ENCODE data around the gene TMEM238.

The TMEM238 gene

DNA sequence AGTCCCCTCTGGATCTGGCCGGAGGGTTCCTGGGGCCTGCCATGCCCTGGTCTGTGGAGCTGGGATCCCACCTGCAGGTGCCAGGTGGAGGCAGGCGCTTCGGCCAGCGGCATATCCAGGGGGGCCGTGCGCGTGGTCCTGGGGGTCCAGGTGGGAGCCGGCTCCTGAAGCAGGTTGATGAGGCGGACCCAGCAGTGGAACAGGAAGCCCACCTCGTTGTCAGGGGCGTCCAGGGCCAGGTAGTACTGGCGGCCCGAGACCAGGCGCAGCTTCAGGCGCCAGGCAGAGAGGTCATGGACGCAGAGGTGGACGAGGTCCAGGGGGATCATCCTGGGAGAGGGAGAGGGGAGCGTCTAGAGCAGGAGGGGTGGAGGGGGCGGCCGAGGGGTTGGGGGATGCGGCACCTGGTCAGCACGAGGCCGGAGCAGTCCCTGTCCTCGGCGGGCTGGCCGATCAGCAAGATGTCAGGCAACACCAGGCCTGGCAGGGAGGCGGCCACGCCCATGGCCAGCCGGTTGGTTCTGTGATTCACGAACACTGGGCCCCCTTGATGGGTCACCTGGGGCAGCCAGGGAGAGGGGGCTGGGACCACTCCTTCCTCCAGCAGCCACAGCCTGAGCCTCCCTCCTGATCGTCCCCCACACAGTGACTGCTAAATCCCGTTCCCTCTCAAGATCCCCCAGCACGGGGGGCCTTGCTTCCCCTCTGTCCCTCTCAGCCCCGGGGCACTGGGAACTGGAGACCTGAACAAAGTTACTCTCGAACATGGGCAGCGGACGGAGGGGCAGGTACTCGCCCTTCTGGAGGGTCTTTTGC lies 21.7 kb downstream of the TMEM238 start:
- H3K79me2 ChIP-seq (ENCODE audit: insufficient read depth, low read length) = no peaks in the 10 kb centered on the region
- no peaks in the 10 kb centered on the region for H3K36me3 ChIP-seq (ENCODE audit: low read length)
- H3K4me3 ChIP-seq (ENCODE audit: insufficient read depth, low read length, poor library complexity, severe bottlenecking) = no peak overlapping the region
- H4K20me1 ChIP-seq (ENCODE audit: low read depth, low read length) = no peaks in the 10 kb centered on the region
- H3K4me2 ChIP-seq (ENCODE audit: low read depth, low read length, poor library complexity, severe bottlenecking) = no peak overlapping the region
- no peak overlapping the region for H2AFZ ChIP-seq (ENCODE audit: low read depth, low read length, severe bottlenecking)
- no peaks in the 10 kb centered on the region for H3K9me2 ChIP-seq (replicated peaks; ENCODE audit: insufficient read depth, low read length)
- H3K9ac ChIP-seq (ENCODE audit: low read length) = no peak overlapping the region
- TF ChIP-seq, protein P1, sequence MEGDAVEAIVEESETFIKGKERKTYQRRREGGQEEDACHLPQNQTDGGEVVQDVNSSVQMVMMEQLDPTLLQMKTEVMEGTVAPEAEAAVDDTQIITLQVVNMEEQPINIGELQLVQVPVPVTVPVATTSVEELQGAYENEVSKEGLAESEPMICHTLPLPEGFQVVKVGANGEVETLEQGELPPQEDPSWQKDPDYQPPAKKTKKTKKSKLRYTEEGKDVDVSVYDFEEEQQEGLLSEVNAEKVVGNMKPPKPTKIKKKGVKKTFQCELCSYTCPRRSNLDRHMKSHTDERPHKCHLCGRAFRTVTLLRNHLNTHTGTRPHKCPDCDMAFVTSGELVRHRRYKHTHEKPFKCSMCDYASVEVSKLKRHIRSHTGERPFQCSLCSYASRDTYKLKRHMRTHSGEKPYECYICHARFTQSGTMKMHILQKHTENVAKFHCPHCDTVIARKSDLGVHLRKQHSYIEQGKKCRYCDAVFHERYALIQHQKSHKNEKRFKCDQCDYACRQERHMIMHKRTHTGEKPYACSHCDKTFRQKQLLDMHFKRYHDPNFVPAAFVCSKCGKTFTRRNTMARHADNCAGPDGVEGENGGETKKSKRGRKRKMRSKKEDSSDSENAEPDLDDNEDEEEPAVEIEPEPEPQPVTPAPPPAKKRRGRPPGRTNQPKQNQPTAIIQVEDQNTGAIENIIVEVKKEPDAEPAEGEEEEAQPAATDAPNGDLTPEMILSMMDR (IDR thresholded peaks at IDR 0.05; ENCODE audit: insufficient read depth, low read length, poor library complexity, severe bottlenecking) = no peak
- no peak for TF ChIP-seq EZH2phosphoT487 (conservative IDR thresholded peaks at IDR 0.05; ENCODE audit: low read length)
- no peak overlapping the region for H3K27ac ChIP-seq (ENCODE audit: low read depth, low read length)
- H3F3A ChIP-seq (ENCODE audit: insufficient read depth) = no peaks in the 10 kb centered on the region
- no peaks in the 10 kb centered on the region for H3K9me3 ChIP-seq (ENCODE audit: insufficient read depth, low read length)
- H3K27me3 ChIP-seq (ENCODE audit: low read length) = no peaks in the 10 kb centered on the region

DNA sequence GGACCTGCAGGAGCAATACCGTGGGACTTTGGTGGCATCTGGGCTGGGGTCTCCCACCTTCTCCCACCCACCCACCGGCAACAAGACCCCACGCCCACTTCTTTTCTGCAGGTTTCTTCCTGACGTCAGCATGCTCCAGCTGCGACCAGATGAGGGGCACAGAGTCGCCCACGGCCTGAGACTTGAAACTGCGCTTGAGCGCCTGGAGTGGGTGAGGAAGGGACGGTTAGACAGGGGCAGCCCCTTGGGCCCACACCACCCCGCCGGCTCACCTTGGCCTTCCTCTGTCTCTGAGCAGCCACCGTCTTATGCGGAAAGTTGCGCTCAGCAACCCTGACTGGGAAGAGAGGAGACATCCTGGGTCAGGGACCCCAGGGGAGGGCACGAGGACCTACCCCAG lies 23.2 kb downstream of the TMEM238 start:
- Histone ChIP-seq H3K27me3 (ENCODE audit: low read length) (no peaks in the 10 kb centered on the region), H2AFZ (ENCODE audit: low read depth, low read length, severe bottlenecking) (no peak overlapping the region), H3K79me2 (ENCODE audit: insufficient read depth, low read length) (no peaks in the 10 kb centered on the region), H3K4me3 (ENCODE audit: insufficient read depth, low read length, poor library complexity, severe bottlenecking) (no peak overlapping the region), H3K9me3 (ENCODE audit: insufficient read depth, low read length) (no peaks in the 10 kb centered on the region), H3K9ac (ENCODE audit: low read length) (no peak overlapping the region), H3K27ac (ENCODE audit: low read depth, low read length) (no peak overlapping the region), H3K36me3 (ENCODE audit: low read length) (no peaks in the 10 kb centered on the region), H4K20me1 (ENCODE audit: low read depth, low read length) (no peaks in the 10 kb centered on the region), H3K4me2 (ENCODE audit: low read depth, low read length, poor library complexity, severe bottlenecking) (no peak overlapping the region), H3K9me2 (replicated peaks; ENCODE audit: insufficient read depth, low read length) (no peaks in the 10 kb centered on the region), H3F3A (ENCODE audit: insufficient read depth) (no peaks in the 10 kb centered on the region)
- TF ChIP-seq, protein P1 (IDR thresholded peaks at IDR 0.05; ENCODE audit: insufficient read depth, low read length, poor library complexity, severe bottlenecking) = no peak
- TF ChIP-seq EZH2phosphoT487 (conservative IDR thresholded peaks at IDR 0.05; ENCODE audit: low read length) = no peak

DNA sequence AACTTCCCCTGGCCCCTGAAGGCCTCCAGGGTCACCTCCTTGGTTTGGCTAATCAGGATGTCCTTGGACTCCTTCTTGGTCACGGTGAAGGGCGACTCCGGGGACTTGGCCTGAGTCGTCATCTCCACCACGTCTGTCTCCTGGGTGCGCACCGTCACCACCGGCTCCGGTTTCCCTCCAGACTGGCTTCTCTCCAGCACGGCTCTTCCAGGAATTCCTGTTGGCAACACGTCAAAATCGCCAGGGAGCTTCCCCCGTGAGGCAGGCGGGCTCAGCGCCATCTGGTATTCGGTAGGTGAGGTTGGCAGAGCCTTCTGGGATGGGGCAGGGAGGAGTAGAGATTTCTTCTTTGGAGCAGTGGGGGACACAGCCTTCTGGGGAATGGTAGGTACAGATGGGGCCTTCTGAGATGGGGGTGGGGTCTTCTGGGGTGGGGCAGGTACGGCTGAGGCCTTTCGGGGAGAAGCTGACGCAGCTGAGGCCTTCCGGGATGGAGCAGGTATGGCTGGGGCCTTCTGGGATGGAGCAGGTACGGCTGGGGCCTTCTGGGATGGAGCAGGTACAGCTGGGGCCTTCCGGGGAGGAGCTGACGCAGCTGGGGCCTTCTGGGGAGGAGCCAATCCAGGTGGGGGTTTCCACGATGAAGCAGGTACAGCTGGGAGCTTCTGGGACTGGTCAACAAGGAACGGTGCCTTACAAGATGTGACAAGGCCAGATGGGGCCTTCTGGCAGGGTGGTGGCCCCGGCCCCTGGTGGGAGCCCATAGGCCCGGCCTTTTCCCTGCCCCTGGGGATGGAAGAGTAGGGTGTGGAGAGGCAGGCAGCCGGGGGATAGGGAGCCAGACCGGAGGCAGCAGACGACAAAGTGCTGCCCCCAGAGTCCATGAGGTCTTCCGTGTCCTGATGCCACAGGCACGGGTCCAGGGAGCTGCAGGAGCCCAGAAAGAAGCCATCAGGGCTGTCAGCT lies 24.9 kb downstream of the TMEM238 start:
- Histone ChIP-seq H3F3A (ENCODE audit: insufficient read depth) (no peaks in the 10 kb centered on the region), H3K9ac (ENCODE audit: low read length) (no peak overlapping the region), H3K36me3 (ENCODE audit: low read length) (no peaks in the 10 kb centered on the region), H3K79me2 (ENCODE audit: insufficient read depth, low read length) (no peaks in the 10 kb centered on the region), H3K9me3 (ENCODE audit: insufficient read depth, low read length) (no peaks in the 10 kb centered on the region), H3K4me2 (ENCODE audit: low read depth, low read length, poor library complexity, severe bottlenecking) (no peak overlapping the region), H3K27ac (ENCODE audit: low read depth, low read length) (no peak overlapping the region), H2AFZ (ENCODE audit: low read depth, low read length, severe bottlenecking) (no peak overlapping the region), H3K9me2 (replicated peaks; ENCODE audit: insufficient read depth, low read length) (no peaks in the 10 kb centered on the region), H4K20me1 (ENCODE audit: low read depth, low read length) (no peaks in the 10 kb centered on the region), H3K4me3 (ENCODE audit: insufficient read depth, low read length, poor library complexity, severe bottlenecking) (no peak overlapping the region), H3K27me3 (ENCODE audit: low read length) (no peaks in the 10 kb centered on the region)
- TF ChIP-seq EZH2phosphoT487 (conservative IDR thresholded peaks at IDR 0.05; ENCODE audit: low read length) = no peak
- TF ChIP-seq, protein P1 (IDR thresholded peaks at IDR 0.05; ENCODE audit: insufficient read depth, low read length, poor library complexity, severe bottlenecking) = no peak

Data from SU-DHL-6 (cell line).